ENCODE measurements around the gene PTPRQ. TPM values are rescaled to one million over a fixed set of nuclear protein-coding genes. Genes with fewer than 3 reads are reported as not detected.
"Not testable (repeated sequence)": the region's sequence is repeated elsewhere in the genome, so short reads cannot be mapped to it uniquely, and the experiment has no call there.

The PTPRQ gene
- total RNA-seq, 1 donor from 2014 or later, result not detected

- DNase-seq (ENCODE audit: low read depth) (no peak), FAIRE-seq (no peak)
- no peak for TF ChIP-seq CTCF (IDR thresholded peaks at IDR 0.05; ENCODE audit: insufficient read depth, low read length, severe bottlenecking)
- H3K27me3 ChIP-seq (ENCODE audit: control insufficient read depth, insufficient read depth, low read length), result no peaks in the 10 kb centered on the region
- H3K4me3 ChIP-seq (ENCODE audit: low read depth, low read length), result no peak overlapping the region
- no peaks in the 10 kb centered on the region for H3K36me3 ChIP-seq (ENCODE audit: control insufficient read depth, insufficient read depth, low read length)
Observed at GRCh38 chr12:80460972-80461371, 16.9 kb downstream of the PTPRQ start.

DNA sequence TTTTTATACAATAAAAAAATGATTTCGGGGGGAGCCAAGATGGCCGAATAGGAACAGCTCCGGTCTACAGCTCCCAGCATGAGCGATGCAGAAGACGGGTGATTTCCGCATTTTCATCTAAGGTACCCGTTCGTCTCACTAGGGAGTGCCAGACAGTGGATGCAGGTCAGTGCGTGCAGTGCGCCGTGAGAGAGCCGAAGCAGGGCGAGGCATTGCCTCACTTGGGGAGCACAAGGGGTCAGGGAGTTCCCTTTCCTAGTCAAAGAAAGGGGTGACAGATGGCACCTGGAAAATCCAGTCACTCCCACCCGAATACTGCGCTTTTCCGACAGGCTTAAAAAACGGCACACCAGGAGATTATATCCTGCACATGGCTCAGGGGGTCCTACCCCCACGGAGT, 17.8 kb downstream of the PTPRQ start:
- FAIRE-seq; DNase-seq (ENCODE audit: low read depth); H3K36me3 ChIP-seq (ENCODE audit: control insufficient read depth, insufficient read depth, low read length); H3K4me3 ChIP-seq (ENCODE audit: low read depth, low read length); H3K27me3 ChIP-seq (ENCODE audit: control insufficient read depth, insufficient read depth, low read length): not testable (repeated sequence)

- DNase-seq (ENCODE audit: low read depth) (no peak), FAIRE-seq (no peak)
- no peaks in the 10 kb centered on the region for H3K27me3 ChIP-seq (ENCODE audit: control insufficient read depth, insufficient read depth, low read length)
- H3K36me3 ChIP-seq (ENCODE audit: control insufficient read depth, insufficient read depth, low read length), result no peaks in the 10 kb centered on the region
- H3K4me3 ChIP-seq (ENCODE audit: low read depth, low read length), result no peak overlapping the region
- no peak for TF ChIP-seq CTCF (IDR thresholded peaks at IDR 0.05; ENCODE audit: insufficient read depth, low read length, severe bottlenecking)
Observed at GRCh38 chr12:80469681-80470080, 25.6 kb downstream of the PTPRQ start.

- no peak for DNase-seq (ENCODE audit: low read depth)
- no peak for FAIRE-seq
- TF ChIP-seq CTCF (IDR thresholded peaks at IDR 0.05; ENCODE audit: insufficient read depth, low read length, severe bottlenecking), result no peak
- H3K36me3 ChIP-seq (ENCODE audit: control insufficient read depth, insufficient read depth, low read length), result no peaks in the 10 kb centered on the region
- no peaks in the 10 kb centered on the region for H3K27me3 ChIP-seq (ENCODE audit: control insufficient read depth, insufficient read depth, low read length)
- no peak overlapping the region for H3K4me3 ChIP-seq (ENCODE audit: low read depth, low read length)
Observed at GRCh38 chr12:80470403-80470802, 26.4 kb downstream of the PTPRQ start.

- DNase-seq (ENCODE audit: low read depth) (no peak), FAIRE-seq (no peak)
- Histone ChIP-seq H3K27me3 (ENCODE audit: control insufficient read depth, insufficient read depth, low read length) (no peaks in the 10 kb centered on the region), H3K4me3 (ENCODE audit: low read depth, low read length) (no peak overlapping the region), H3K36me3 (ENCODE audit: control insufficient read depth, insufficient read depth, low read length) (no peaks in the 10 kb centered on the region)
- TF ChIP-seq CTCF (IDR thresholded peaks at IDR 0.05; ENCODE audit: insufficient read depth, low read length, severe bottlenecking), result no peak
Observed at GRCh38 chr12:80472236-80472635, 28.2 kb downstream of the PTPRQ start.

DNA sequence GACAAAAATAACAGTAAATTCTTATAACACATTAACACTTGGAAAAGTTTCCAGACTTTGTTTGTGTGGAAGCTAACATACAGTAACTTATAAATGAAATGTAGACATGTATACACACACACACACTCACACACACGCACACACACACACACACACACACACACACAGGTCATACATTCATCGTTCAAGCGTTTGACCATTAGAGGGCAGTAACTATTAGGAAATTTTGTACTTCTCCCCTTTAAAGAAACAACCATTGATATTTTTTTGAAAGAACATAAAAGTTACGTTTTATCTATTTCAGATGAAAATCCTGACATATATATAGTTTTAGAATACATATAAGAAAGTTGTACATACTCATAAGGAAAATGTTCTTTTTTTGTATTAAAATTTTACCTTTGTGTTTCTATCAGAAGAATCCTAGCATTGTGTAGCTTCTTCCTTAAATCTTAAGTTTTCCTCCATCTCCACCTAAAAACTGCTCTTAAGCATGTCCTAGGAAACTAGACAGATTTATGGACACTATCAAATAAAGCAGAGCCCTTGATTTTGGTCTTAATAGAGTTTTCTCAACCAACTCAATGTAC, 29.0 kb downstream of the PTPRQ start:
- no peaks in the 10 kb centered on the region for H3K27me3 ChIP-seq (ENCODE audit: control insufficient read depth, insufficient read depth, low read length)
- DNase-seq (ENCODE audit: low read depth), result peak; percentile 57
- no peak for FAIRE-seq
- TF ChIP-seq CTCF (IDR thresholded peaks at IDR 0.05; ENCODE audit: insufficient read depth, low read length, severe bottlenecking), result peak; percentile 44
- no peak overlapping the region for H3K4me3 ChIP-seq (ENCODE audit: low read depth, low read length)
- no peaks in the 10 kb centered on the region for H3K36me3 ChIP-seq (ENCODE audit: control insufficient read depth, insufficient read depth, low read length)

DNA sequence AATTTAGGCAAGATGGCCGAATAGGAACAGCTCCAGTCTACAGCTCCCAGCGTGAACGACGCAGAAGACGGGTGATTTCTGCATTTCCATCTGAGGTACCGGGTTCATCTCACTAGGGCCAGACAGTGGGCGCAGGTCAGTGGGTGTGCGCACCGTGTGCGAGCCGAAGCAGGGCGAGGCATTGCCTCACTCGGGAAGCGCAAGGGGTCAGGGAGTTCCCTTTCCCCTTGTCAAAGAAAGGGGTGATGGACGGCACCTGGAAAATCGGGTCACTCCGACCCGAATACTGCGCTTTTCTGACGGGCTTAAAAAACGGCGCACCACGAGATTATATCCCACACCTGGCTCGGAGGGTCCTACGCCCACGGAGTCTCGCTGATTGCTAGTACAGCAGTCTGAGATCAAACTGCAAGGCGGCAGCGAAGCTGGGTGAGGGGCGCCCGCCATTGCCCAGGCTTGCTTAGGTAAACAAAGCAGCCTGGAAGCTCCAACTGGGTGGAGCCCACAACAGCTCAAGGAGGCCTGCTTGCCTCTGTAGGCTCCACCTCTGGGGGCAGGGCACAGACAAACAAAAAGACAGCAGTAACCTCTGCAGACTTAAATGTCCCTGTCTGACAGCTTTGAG, 33.6 kb downstream of the PTPRQ start:
- not testable (repeated sequence) for FAIRE-seq; H3K4me3 ChIP-seq (ENCODE audit: low read depth, low read length); DNase-seq (ENCODE audit: low read depth); H3K36me3 ChIP-seq (ENCODE audit: control insufficient read depth, insufficient read depth, low read length); H3K27me3 ChIP-seq (ENCODE audit: control insufficient read depth, insufficient read depth, low read length)
